MV-4-11 (cell line): ENCODE results near the gene FOXK1.

Experiments
- DNase-seq: peaks from one replicate; lab custom pipeline; 2025; lab: John Stamatoyannopoulos, UW

Gene FOXK1

DNA sequence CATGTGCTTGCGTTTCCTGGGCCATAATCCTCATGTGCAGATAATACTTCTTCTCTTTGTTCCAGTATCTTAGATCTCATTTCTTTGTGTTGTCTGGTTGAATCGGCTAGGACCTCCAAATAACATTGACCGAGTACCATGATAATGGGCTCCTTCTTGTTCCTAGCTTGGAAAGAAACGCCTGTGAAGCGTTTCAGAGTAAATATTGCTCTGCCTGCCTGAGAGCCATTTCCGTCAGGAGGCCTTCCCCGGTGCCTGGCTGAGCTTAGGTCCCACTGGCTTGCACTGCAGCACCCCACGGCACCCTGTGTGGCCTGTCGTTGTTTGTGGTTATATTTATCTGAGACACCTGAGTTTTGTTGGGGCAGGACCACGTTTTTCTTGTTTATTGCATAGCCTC is 17.7 kb downstream of the FOXK1 start:
- no peak for DNase-seq

- no peak for DNase-seq
Observed at GRCh38 chr7:4700577-4701235, 18.6 kb downstream of the FOXK1 start.

- no peak for DNase-seq
Observed at GRCh38 chr7:4702961-4703512, 20.9 kb downstream of the FOXK1 start.

- DNase-seq = no peak
Observed at GRCh38 chr7:4703532-4703931, 21.4 kb downstream of the FOXK1 start.

DNA sequence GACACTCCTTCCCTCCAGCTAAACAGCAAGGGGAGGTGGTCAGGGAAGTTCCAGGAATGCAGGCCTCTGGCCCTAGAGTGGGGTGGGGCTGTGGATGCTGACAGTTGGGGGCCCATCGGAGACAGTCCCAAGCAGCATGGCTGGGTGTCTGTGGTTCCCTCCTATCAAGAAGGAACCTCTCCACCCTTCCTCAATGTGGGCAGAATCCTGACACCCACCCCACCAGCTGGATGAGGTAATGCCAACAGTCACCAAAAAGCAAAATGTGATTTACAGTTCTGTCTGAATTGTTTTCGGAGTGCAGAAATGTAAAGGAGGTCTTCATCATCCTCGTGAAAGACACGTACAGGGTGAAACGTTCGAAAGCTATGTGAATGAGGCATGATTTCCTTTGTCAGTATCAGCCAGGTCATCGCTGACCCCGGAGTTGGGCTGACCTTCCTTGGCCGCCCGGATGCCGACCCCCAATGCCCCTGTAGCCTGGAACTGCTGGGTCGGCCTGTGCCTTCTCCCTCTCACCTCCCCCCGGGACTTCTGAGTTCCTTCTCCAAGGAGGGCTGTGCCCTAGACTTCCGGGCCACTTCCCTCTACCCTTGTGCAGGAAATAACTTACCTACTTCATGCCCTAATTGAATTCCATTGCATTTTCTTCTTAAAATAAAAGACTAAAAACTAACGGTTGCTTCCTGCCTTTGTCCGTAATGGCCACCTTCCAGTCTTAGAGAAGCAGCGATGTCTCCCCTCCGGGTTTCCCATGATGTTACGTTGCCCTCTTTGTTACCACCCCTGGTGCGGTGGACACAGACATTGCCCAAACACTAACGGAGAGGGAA is 24.5 kb downstream of the FOXK1 start:
- peak; percentile 60 for DNase-seq

GRCh38 chr7:4707217-4707741 is 25.2 kb downstream of the FOXK1 start:
- DNase-seq = no peak

- DNase-seq = no peak
Observed at GRCh38 chr7:4707980-4708411, 25.9 kb downstream of the FOXK1 start.

GRCh38 chr7:4709187-4709586 is 27.1 kb downstream of the FOXK1 start:
- no peak for DNase-seq

DNA sequence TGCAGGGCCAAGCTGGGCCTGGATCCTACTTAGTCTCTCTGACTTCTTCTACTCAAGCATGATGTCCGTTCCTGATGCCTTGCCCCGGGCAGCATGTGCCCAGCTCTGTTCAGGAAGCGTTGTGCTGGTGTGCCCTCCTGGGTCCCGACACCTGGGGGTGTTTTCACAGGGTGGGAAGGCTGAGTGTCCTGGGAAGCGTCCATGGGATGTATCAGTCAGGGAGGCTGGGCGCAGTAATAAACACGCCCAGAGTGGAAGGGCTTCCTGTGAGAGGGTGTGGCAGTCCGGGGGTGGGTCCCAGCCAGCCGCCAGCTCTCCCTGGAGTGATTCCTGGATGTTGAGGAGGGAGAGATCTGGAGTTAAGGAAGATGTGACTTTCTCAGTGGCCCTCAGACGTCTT is 29.0 kb downstream of the FOXK1 start:
- no peak for DNase-seq

GRCh38 chr7:4711634-4712033 is 29.5 kb downstream of the FOXK1 start:
- DNase-seq = no peak

DNA sequence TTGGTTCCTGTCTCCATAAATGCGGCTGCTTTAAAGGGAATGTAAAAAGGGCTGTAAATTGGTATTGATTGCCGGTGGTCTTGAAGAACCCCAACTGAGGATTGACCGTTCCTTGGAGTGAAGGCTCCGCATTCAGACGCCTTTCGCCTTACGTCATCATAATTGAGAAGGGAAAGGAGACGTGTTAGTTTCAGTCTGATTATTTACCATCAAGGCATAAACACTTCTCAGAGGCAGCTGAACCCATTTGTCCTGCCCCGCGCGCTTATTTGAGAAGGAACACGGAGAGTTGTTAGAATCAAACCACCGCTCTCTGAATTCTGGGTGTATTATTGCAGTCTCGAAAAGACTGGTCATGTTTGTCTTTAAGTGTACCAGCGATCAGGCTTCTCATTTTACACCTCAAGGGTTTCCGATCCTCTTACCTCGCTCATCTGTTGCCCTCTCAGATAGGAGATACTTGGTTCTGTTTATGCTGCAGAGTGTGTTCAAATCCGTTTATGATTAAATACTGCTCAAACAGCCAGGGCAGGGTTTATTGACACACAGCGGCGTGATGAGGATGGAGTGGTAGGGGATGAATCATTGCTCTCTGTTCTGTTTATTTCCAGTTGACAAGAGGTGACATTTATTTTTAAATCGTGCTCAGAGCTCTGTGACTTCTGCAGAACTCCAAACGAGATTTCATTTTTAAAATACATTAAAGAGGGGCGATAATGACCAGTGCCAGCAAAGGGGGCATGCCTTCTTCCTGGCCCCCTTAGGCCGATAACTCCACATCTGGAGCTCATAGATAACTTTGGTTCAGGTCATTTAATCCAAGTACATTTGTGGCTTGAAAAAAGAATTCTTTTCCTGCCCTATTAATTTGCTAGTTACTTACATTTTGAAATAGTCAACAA is 30.4 kb downstream of the FOXK1 start:
- DNase-seq = peak; percentile 81

- peak; percentile 85 for DNase-seq
Observed at GRCh38 chr7:4713183-4713784, 31.2 kb downstream of the FOXK1 start.

- DNase-seq = no peak
Observed at GRCh38 chr7:4714161-4714700, 32.1 kb downstream of the FOXK1 start.

DNA sequence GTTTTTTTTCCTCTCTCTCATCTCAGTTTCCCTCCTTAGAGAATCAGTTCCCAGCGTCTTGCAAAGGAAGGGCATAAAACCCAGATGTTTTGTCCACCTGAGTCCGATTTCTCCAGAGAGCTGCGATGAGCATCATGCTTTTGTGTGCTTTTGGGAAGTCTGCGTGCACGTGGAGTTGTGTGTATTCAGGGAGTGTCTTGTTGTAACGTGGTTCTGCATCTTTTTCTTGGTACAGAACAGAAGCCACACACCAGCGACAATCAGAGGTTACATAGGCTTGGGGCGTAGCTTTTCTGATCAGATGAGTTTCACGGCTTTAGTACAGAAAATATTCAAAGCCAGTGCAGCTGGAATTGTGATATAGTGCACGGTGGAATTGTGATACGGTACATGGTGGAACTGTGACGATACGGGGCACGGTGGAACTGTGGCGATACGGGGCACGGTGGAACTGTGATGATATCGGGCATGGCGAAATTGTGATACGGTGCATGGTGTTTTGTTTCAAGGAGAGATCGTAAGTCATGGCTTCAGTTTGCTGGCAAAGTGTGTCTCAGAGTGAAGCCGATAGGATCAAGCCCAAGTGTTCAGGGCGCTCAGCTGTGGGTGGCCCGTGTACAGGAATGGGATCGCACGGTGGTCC is 32.8 kb downstream of the FOXK1 start:
- DNase-seq = peak; percentile 25

GRCh38 chr7:4715410-4715776 is 33.3 kb downstream of the FOXK1 start:
- DNase-seq = peak; percentile 98

- DNase-seq = no peak
Observed at GRCh38 chr7:4716946-4717795, 35.1 kb downstream of the FOXK1 start.

GRCh38 chr7:4718075-4718474 is 36.0 kb downstream of the FOXK1 start:
- DNase-seq = no peak

DNA sequence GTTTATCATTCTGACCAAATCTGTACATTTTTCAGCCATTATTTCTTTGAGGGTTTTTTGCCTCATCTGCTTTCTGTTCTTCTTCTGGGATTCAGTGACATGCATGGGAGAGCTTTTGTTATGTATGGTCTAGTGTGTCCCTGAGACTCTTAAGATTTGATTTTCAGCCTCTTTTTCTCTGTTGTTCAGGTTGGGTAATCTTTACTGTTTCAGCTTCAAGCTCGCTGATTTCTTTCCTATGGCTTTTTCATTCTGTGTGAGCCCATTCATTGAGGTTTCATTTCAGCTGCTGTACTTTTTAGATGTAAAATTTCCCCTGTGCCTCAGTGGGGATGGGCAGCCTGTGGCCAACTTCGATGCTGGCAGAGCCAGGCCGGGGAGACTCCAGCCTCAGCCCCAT is 38.1 kb downstream of the FOXK1 start:
- DNase-seq = no peak

DNA sequence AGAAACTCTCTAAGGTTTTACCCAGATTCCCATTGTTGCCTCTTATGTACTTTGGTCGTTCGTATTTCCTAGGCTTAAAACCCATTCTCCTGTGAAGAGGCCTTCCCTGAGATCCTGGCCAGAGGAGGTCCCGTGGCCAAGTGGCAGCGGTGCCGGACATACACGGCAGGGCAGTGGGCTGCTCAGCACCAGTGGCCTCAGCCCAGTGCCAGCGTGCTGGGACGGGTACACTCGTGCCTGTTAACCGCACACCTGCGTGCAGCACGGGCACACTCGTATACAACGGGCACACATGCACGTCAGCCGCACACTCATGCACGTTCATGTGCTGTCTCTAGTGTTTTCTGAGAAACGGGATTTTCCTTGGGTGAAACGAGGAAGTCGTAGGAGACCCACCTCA is 40.2 kb downstream of the FOXK1 start:
- no peak for DNase-seq
